SHP77 (cell line): ENCODE measurements around the gene RTN4.
"Not testable (repeated sequence)": the region's sequence is repeated elsewhere in the genome, so short reads cannot be mapped to it uniquely, and the experiment has no call there.

Experiments used
- DNase-seq, 2 experiments: peaks; one replicate each; lab custom pipeline; 2025; lab: John Stamatoyannopoulos, UW

The RTN4 gene

GRCh38 chr2:55073000-55073983, 23.0 kb upstream of the RTN4 start:
- DNase-seq = no peak

- DNase-seq = no peak
These were observed 13.6 kb upstream of the RTN4 start for GRCh38 chr2:55063713-55064323.

GRCh38 chr2:55063226-55063625, 13.0 kb upstream of the RTN4 start:
- no peak for DNase-seq

- no peak for DNase-seq
These were observed 12.5 kb upstream of the RTN4 start for GRCh38 chr2:55062754-55063153.

GRCh38 chr2:55061523-55062344, 11.5 kb upstream of the RTN4 start:
- peak; percentile 97 to 98 for DNase-seq

- no peak for DNase-seq
These were observed 9.5 kb upstream of the RTN4 start for GRCh38 chr2:55059793-55060192.

- DNase-seq = no peak
These were observed 7.2 kb upstream of the RTN4 start for GRCh38 chr2:55057474-55057873.

GRCh38 chr2:55056024-55056521, 5.8 kb upstream of the RTN4 start:
- no peak for DNase-seq

- DNase-seq = no peak
These were observed 4.0 kb upstream of the RTN4 start for GRCh38 chr2:55054106-55054875.

GRCh38 chr2:55053225-55053624, 3.0 kb upstream of the RTN4 start:
- DNase-seq = not testable (repeated sequence)

GRCh38 chr2:55052129-55053061, 2.1 kb upstream of the RTN4 start:
- no peak for DNase-seq

GRCh38 chr2:55051026-55051866, 995 bp upstream of the RTN4 start:
- DNase-seq = peak; percentile 52 to 65

- peak in 1 of 2 experiments; percentile 46 for DNase-seq
These were observed 491 bp downstream of the RTN4 start for GRCh38 chr2:55049821-55050099.

- peak; percentile 74 to 77 for DNase-seq
These were observed 1.0 kb downstream of the RTN4 start for GRCh38 chr2:55049043-55049820.

GRCh38 chr2:55048508-55049042, 1.7 kb downstream of the RTN4 start:
- DNase-seq = peak; percentile 31 to 44

GRCh38 chr2:55047677-55048299, 2.5 kb downstream of the RTN4 start:
- peak; percentile 20 to 38 for DNase-seq

GRCh38 chr2:55045780-55046179, 4.5 kb downstream of the RTN4 start:
- no peak for DNase-seq

GRCh38 chr2:55043841-55044240, 6.4 kb downstream of the RTN4 start:
- DNase-seq = no peak
